PFSK-1 (cell line): ENCODE results near the gene SDF4.
A peak's percentile ranks its signal among the peaks of the same experiment; 100 is the strongest.

Experiments
- FOXP2 ChIP-seq: optimal IDR thresholded peaks from 2 replicates; pipeline ENCODE3; 2011; ENCODE audit warnings: borderline replicate concordance, control low read depth, inconsistent platforms; ENCODE audit not compliant: insufficient read depth; ENCODE audit errors: extremely low read length, extremely low read depth
- POLR2AphosphoS5 ChIP-seq: IDR thresholded peaks from 2 replicates; pipeline ENCODE4 v1.6.1; 2012; ENCODE audit warnings: low read depth, mild to moderate bottlenecking, control low read depth, low read length, moderate library complexity
- REST ChIP-seq, 2 experiments: IDR thresholded peaks; 2 replicates each; pipeline versions ENCODE4 v1.6.1 to v1.8.0; 2011 to 2012; ENCODE audit warnings: low read depth in 2 of 2, low read length in 2 of 2, control low read depth in 1 of 2, inconsistent platforms in 1 of 2, mild to moderate bottlenecking in 1 of 2, moderate library complexity in 1 of 2; ENCODE audit not compliant: insufficient read depth in 1 of 2
- SIN3A ChIP-seq: IDR thresholded peaks from 2 replicates; pipeline ENCODE4 v1.6.1; 2012; ENCODE audit warnings: mild to moderate bottlenecking, low read length, moderate library complexity, borderline replicate concordance; ENCODE audit not compliant: insufficient read depth
- TAF1 ChIP-seq: IDR thresholded peaks from 2 replicates; pipeline ENCODE4 v1.6.1; 2012; ENCODE audit warnings: low read length, control low read depth, borderline replicate concordance; ENCODE audit not compliant: insufficient read depth

The SDF4 gene

GRCh38 chr1:1213345-1214265 is 18.2 kb downstream of the SDF4 start, which contains the start of gene TNFRSF4:
Gene TNFRSF4 (minus strand): TSS chr1:1214153. CDS start chr1:1214127, 26 bp downstream.
- TF ChIP-seq FOXP2, result no peak
- no peak for TF ChIP-seq TAF1
- TF ChIP-seq REST (IDR thresholded peaks at IDR 0.05; ENCODE audit: insufficient read depth in 1 of 2, low read depth in 2 of 2, low read length in 2 of 2), result no peak
- TF ChIP-seq POLR2AphosphoS5, result no peak
- no peak for TF ChIP-seq SIN3A

- TF ChIP-seq SIN3A (no peak), FOXP2 (peak; percentile 73), REST (IDR thresholded peaks at IDR 0.05; ENCODE audit: insufficient read depth in 1 of 2, low read depth in 2 of 2, low read length in 2 of 2) (peak; percentile 64 to 65; a peak in 2 of 4 replicates), POLR2AphosphoS5 (no peak), TAF1 (no peak)
Measured at GRCh38 chr1:1212780-1213344, 18.9 kb downstream of the SDF4 start.

- no peak for TF ChIP-seq TAF1
- TF ChIP-seq FOXP2, result no peak
- no peak for TF ChIP-seq SIN3A
- no peak for TF ChIP-seq REST (IDR thresholded peaks at IDR 0.05; ENCODE audit: insufficient read depth in 1 of 2, low read depth in 2 of 2, low read length in 2 of 2)
- no peak for TF ChIP-seq POLR2AphosphoS5
Measured at GRCh38 chr1:1211541-1212441, 20.0 kb downstream of the SDF4 start.

- TF ChIP-seq REST (IDR thresholded peaks at IDR 0.05; ENCODE audit: insufficient read depth in 1 of 2, low read depth in 2 of 2, low read length in 2 of 2), result no peak
- TF ChIP-seq POLR2AphosphoS5, result no peak
- no peak for TF ChIP-seq FOXP2
- TF ChIP-seq TAF1, result no peak
- TF ChIP-seq SIN3A, result no peak
Measured at GRCh38 chr1:1210726-1211540, 20.9 kb downstream of the SDF4 start.
